Hematopoietic multipotent progenitor cell treated with erythropoietin and hydrocortisone succinate and interleukin-3 and kit ligand, for 6 days (in vitro differentiated cells): ENCODE measurements around the gene PODNL1.
"Not testable (repeated sequence)": the region's sequence is repeated elsewhere in the genome, so short reads cannot be mapped to it uniquely, and the experiment has no call there.

Source experiments
- DNase-seq: peaks from one replicate; pipeline ENCODE4 v3.0.0-alpha.2; 2015

Gene PODNL1

GRCh38 chr19:13972368-13973155, 34.3 kb upstream of the PODNL1 start:
- no peak for DNase-seq

- not testable (repeated sequence) for DNase-seq
Observed at GRCh38 chr19:13971868-13972267, 33.7 kb upstream of the PODNL1 start.

- DNase-seq = no peak
Observed at GRCh38 chr19:13969897-13970296, 31.7 kb upstream of the PODNL1 start.

GRCh38 chr19:13968999-13969398, 30.8 kb upstream of the PODNL1 start:
- DNase-seq = no peak

- DNase-seq = no peak
Observed at GRCh38 chr19:13968383-13968935, 30.2 kb upstream of the PODNL1 start.

GRCh38 chr19:13967206-13967605, 29.0 kb upstream of the PODNL1 start:
- DNase-seq = not testable (repeated sequence)

- DNase-seq = no peak
Observed at GRCh38 chr19:13966684-13967128, 28.5 kb upstream of the PODNL1 start.

- no peak for DNase-seq
Observed at GRCh38 chr19:13965926-13966683, 27.9 kb upstream of the PODNL1 start.

GRCh38 chr19:13965377-13965896, 27.2 kb upstream of the PODNL1 start:
- DNase-seq = no peak

GRCh38 chr19:13964776-13965175, 26.6 kb upstream of the PODNL1 start:
- no peak for DNase-seq

- DNase-seq = no peak
Observed at GRCh38 chr19:13963603-13964105, 25.4 kb upstream of the PODNL1 start.

- no peak for DNase-seq
Observed at GRCh38 chr19:13962699-13963602, 24.7 kb upstream of the PODNL1 start.

GRCh38 chr19:13961826-13962698, 23.8 kb upstream of the PODNL1 start:
- DNase-seq = peak; percentile 30

- DNase-seq = no peak
Observed at GRCh38 chr19:13960863-13961784, 22.9 kb upstream of the PODNL1 start.

GRCh38 chr19:13959962-13960862, 22.0 kb upstream of the PODNL1 start:
- DNase-seq = peak; percentile 57

GRCh38 chr19:13959141-13959961, 21.1 kb upstream of the PODNL1 start:
- DNase-seq = no peak

GRCh38 chr19:13958043-13958442, 19.8 kb upstream of the PODNL1 start:
- DNase-seq = peak; percentile 95

- peak; percentile 77 for DNase-seq
Observed at GRCh38 chr19:13957051-13957450, 18.8 kb upstream of the PODNL1 start.
